Activated CD4-positive, alpha-beta T cell treated with anti-CD3 and anti-CD28 coated beads, Interleukin-2, amount 50 U/mL, for 4 hours (primary cell): ENCODE data around the gene STX17.
"Not testable (repeated sequence)": the region's sequence is repeated elsewhere in the genome, so short reads cannot be mapped to it uniquely, and the experiment has no call there.

ENCODE experiments used
- DNase-seq, 2 experiments: peaks; one replicate each; pipeline ENCODE4 v3.0.0-alpha.2; 2020

The STX17 gene

GRCh38 chr9:99973455-99973854 lies 67.0 kb downstream of the STX17 start:
- no peak for DNase-seq

DNA sequence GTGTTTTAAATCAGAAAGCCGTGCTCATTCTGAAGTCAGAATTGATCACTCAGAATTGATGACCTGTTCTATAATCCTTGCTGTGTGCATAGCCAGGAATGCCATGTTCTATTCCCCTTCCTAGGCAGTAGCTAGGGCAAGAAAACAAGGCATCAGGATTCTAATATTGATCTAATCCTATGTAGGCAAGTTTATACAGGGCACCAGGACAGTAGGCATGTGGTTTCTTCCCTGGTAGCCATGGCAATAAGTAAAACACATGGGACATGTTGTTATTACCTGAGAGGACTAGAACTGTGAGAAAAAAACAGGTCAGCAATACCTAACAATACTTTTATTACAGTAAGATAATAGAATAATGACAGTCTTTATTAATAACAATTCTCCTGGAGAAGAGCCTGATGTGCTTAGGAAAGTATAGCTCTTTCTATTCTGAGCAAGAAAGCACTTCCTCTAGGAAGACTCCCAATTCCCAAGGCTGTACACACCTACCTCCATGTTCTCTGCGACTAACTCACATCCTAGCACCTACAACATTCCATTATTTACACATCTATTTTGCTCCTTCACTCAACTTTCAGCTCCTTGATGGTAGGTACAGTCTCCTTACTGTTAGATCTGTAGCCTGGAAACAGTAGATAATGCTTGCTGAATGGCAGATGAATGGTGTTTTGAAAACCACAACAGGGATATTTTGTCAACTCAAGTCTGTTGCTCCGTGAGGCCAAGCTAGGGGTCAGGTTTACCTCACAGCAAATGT lies 70.8 kb downstream of the STX17 start:
- no peak for DNase-seq

DNA sequence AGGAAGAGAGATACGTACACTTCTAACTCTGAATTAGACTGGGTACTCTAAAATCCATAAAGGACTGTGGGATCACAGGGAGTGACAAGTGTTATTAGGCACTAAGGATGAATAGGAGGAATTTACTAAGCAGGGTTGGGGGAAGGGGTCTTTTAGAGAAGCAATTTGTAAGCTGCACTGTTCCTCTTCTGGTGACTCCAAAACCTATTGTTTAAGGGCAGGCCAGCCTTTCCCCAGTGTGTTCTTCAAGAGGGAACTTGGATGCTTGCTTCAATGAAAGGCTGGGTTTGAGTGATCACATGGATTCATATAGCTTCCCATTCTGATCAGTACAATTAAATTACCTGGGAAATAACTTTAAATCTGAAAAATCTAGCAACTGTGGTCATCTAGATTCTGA lies 71.8 kb downstream of the STX17 start:
- DNase-seq = no peak

- DNase-seq = no peak
Measured at GRCh38 chr9:99980598-99980997, 74.1 kb downstream of the STX17 start.

DNA sequence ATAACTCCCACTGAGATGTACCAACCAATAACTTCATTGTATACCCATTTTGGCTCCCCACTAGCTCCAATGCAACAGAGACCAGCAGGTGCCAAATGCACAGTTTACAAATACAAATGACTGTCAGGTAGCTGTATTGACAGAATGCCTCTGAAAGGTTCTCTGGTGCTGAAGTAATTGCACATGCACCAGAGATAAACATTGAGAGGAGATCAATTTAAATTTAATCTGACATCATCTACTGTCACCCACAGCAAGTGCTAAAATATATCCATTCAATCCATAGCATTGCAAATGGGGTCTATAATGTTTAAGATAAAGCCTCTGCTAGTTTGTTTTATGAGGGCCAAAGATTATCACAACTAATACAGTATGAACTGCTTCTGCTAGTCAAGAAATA lies 80.2 kb downstream of the STX17 start:
- DNase-seq = no peak

DNA sequence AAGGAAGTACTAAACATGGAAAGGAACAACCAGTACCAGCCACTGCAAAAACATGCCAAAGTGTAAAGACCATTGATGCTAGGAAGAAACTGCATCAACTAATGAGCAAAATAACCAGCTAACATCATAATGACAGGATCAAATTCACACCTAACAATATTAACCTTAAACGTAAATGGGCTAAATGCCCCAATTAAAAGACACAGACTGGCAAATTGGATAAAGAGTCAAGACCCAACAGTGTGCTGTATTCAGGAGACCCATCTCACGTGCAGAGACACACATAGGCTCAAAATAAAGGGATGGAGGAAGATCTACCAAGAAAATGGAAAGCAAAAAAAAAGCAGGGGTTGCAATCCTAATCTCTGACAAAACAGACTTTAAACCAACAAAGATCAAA lies 84.1 kb downstream of the STX17 start:
- not testable (repeated sequence) for DNase-seq

DNA sequence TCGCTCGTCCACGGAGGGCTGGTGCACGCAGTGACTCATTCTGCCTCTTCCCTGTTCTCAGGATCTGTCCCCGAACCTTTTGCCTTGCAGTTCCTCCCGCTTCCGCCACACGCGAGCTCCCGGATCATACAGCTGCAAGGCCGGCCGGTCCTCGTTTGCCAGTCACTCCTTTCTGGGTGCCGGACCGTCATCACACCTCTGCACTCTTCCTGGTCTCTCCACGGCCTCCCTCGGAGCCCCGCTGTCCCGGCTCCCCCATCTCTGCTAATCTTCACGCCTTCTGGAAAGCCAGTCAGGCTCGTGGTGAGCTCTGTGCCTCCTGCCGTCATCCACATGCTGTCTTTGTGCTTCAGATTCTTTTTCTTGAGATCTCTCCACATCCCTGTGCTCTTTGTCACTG lies 91.8 kb downstream of the STX17 start:
- no peak for DNase-seq

DNA sequence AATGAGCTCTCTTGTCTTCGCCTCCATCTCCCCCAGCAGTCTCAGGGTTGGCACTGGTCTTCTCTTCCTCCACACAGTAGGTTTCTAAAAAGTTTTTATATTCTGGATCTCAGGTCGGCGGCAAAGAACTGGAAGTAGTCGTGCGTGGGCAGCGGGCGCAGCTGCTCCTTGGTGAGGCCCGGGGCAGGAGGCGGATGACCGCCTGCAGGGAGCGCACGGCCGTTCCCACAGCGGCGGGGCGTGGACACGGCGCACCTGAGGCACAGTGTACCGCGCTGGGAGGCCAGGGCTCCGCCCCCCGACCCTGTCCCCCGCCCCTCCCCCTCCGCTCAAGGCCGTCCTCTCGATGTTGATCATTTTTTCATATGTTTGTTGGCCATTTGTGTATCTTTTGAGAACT lies 92.4 kb downstream of the STX17 start:
- DNase-seq = no peak

DNA sequence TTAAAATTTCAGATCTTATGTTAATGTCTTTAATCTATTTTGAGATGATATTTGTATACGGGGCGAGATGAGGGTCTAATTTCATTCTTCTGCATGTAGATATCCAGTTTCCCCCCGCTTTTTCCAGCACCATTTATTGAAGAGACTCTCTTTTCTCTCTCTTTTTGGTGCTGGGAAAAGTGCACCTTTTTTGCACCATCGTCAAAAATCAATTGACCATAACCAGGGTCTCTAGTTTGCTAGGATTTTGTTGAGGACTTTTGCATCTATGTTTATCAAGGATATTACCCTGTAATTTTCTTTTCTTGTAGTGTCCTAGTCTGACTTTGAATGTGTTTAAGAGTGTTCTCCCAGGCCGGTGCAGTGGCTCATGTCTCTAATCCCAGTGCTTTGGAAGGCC lies 93.3 kb downstream of the STX17 start:
- no peak for DNase-seq

DNA sequence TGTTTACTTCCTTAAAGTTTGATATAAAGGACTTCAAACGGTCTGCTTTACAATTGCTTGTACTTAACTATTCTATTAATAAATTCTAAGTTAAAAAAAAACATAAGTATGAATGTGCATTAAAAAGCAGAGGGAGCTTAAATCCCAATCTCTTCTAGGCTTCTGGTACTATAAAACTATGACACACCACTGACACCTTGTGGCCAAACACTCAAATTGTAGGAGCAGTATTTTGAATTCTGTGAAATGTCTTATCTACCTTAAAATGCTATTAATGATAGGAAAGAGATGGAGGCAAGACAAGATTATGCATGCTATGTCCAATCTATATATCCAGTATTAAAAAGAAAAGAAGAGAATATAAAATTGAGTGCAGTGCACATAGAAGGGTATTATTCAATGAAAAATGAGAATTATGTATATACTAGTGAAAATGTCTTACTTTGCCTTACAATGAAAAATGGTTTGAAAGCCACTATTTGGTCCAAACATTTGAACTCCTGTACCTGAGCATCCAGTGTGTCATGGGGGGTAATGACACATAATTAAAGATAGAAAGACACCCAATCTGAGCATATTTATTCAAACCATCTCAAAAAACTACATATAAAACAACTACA lies 104.7 kb downstream of the STX17 start:
- peak; percentile 8 to 10 for DNase-seq

GRCh38 chr9:100012279-100012678 lies 105.8 kb downstream of the STX17 start:
- no peak for DNase-seq

DNA sequence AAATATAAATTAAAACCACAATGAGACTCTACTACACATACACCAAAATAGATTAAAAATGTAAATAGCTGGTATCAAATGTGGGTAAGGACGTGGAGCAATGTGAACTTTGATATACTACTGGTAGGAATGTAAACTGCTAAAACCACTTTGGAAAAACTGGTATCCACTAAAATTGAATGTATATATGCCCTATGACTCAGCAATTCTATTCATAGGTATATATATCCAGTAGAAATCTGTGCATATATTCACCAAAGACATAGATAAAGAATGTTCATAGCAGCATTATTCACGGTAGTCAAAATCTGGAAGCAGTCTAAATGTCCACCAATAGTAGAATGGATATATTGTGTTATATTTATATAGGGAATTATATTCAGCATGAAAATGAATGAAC lies 107.1 kb downstream of the STX17 start:
- no peak for DNase-seq

DNA sequence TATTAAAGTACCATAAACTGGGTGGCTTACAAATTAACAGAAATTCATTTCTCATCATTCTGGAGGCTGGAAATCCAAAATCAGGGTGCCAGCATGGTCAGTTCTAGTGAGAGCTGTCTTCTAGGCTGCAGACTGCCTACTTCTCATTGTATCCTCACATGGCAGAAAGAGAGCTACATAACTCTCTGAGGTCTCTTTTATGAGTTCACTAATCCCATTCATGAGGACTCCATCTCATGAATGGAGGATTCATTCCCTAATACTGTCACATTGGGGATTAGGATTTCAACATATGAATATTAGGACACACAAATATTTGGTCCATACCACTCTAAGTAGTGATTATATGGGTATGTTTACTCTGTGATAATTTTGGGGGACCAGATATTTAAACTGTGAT lies 108.4 kb downstream of the STX17 start:
- no peak for DNase-seq

DNA sequence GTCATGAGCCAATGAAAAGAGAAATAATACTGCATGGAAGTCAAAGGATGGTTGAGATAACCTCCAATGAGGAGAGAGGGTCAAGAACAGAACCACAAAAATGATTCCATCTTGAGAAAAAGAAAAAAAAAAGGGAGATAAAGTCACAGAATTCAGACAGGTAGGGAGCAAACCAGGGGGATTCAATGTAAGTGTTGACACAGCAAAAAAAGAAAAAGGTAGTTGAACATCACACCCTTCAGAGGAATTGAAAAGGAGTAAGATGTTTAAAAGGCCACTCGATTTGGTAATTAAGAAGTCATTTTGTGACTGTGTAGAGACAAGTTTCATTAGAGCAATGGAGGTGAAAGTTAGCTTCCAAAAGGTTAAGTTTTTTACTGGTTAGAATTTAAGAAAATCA lies 113.1 kb downstream of the STX17 start:
- no peak for DNase-seq
